NCI-H2107 treated with DMSO at 0.1 percent for 48 hours (cell line): ENCODE measurements around the gene CMYA5.
"Not testable (repeated sequence)": the region's sequence is repeated elsewhere in the genome, so short reads cannot be mapped to it uniquely, and the experiment has no call there.

Experiments
- DNase-seq: peaks from one replicate; lab custom pipeline; 2025; ENCODE audit not compliant: unreplicated experiment; lab: John Stamatoyannopoulos, UW

The CMYA5 gene

GRCh38 chr5:79746642-79747569 is 57.3 kb downstream of the CMYA5 start:
- DNase-seq: no peak

- DNase-seq: no peak
Measured at GRCh38 chr5:79750611-79751510, 61.2 kb downstream of the CMYA5 start.

GRCh38 chr5:79753092-79753491 is 63.5 kb downstream of the CMYA5 start:
- no peak for DNase-seq

- no peak for DNase-seq
Measured at GRCh38 chr5:79753877-79754645, 64.4 kb downstream of the CMYA5 start.

- DNase-seq: no peak
Measured at GRCh38 chr5:79754865-79755555, 65.4 kb downstream of the CMYA5 start.

- DNase-seq: no peak
Measured at GRCh38 chr5:79756076-79756475, 66.4 kb downstream of the CMYA5 start.

- no peak for DNase-seq
Measured at GRCh38 chr5:79759436-79759835, 69.8 kb downstream of the CMYA5 start.

GRCh38 chr5:79759848-79760247 is 70.2 kb downstream of the CMYA5 start:
- no peak for DNase-seq

GRCh38 chr5:79762929-79763328 is 73.3 kb downstream of the CMYA5 start:
- DNase-seq: no peak

- DNase-seq: not testable (repeated sequence)
Measured at GRCh38 chr5:79764147-79764546, 74.5 kb downstream of the CMYA5 start.

- no peak for DNase-seq
Measured at GRCh38 chr5:79771387-79771786, 81.8 kb downstream of the CMYA5 start.

GRCh38 chr5:79772651-79773050 is 83.0 kb downstream of the CMYA5 start:
- DNase-seq: no peak

GRCh38 chr5:79773612-79774011 is 84.0 kb downstream of the CMYA5 start:
- DNase-seq: no peak

- DNase-seq: no peak
Measured at GRCh38 chr5:79774171-79774854, 84.7 kb downstream of the CMYA5 start.

- DNase-seq: no peak
Measured at GRCh38 chr5:79774855-79775237, 85.2 kb downstream of the CMYA5 start.

GRCh38 chr5:79784741-79785140 is 95.1 kb downstream of the CMYA5 start:
- not testable (repeated sequence) for DNase-seq

GRCh38 chr5:79785983-79786382 is 96.3 kb downstream of the CMYA5 start:
- DNase-seq: no peak

GRCh38 chr5:79787448-79787847 is 97.8 kb downstream of the CMYA5 start:
- DNase-seq: no peak

- no peak for DNase-seq
Measured at GRCh38 chr5:79791843-79792242, 102.2 kb downstream of the CMYA5 start.

GRCh38 chr5:79792463-79792862 is 102.8 kb downstream of the CMYA5 start:
- DNase-seq: no peak
